H1 (cell line): ENCODE data around the gene TYRO3. TPM values are rescaled to one million over a fixed set of nuclear protein-coding genes. Genes with fewer than 3 reads are reported as not detected.

Experiments
- polyA plus RNA-seq, 7 experiments: library from polyadenylated mRNA; depleted of rRNA in 3 of 7; stranded (reverse) in 5 of 7; unstranded in 2 of 7; fragments of >200 nt in 5 of 7; fragments of 200-250 nt in 2 of 7; gene quantifications; 1 replicate in 5 of 7; 2 replicates in 1 of 7; 4 replicates in 1 of 7; pipeline versions ENCODE4 v1.2.1 to v1.2.3, GENCODE V29; 2011 to 2013; ENCODE audit warnings: missing spikeins in 2 of 7, mixed read lengths in 2 of 7
- total RNA-seq: library from RNA; stranded (reverse); fragmentation: NEBNext Ultra II Directional; extraction: Animal tissue kit (Norgen Biotek cat#: 25700); gene quantifications from 2 replicates; pipeline ENCODE4 v1.2.1, GENCODE V29; 2021

Gene TYRO3
- total and polyA plus RNA-seq, 2 of the 8 experiments (the other 6 are each of a cell fraction or from before 2014, with no cell fraction given): 82.7 to 98.8 TPM

Other genes with a start within 250 kb of the TYRO3 start
- gene OIP5, start 226.6 kb upstream of the TYRO3 start, total RNA-seq: 34.8 and 36.7 TPM in 2 replicates
- 41.7 and 44.5 TPM in 2 replicates for gene OIP5, start 226.6 kb upstream of the TYRO3 start, polyA plus RNA-seq (2011; rRNA removed)
- gene NUSAP1, start 226.3 kb upstream of the TYRO3 start, total RNA-seq: 135 and 144 TPM in 2 replicates
- gene NUSAP1, start 226.3 kb upstream of the TYRO3 start, polyA plus RNA-seq (2011; rRNA removed): 60.8 and 65.0 TPM in 2 replicates
- 15.0 and 16.2 TPM in 2 replicates for gene NDUFAF1, start 156.7 kb upstream of the TYRO3 start, total RNA-seq
- 5.9 and 10.8 TPM in 2 replicates for gene NDUFAF1, start 156.7 kb upstream of the TYRO3 start, polyA plus RNA-seq (2011; rRNA removed)
- 47.7 and 57.8 TPM in 2 replicates for gene RTF1, start 142.1 kb upstream of the TYRO3 start, total RNA-seq
- gene RTF1, start 142.1 kb upstream of the TYRO3 start, polyA plus RNA-seq (2011; rRNA removed): 18.6 and 22.6 TPM in 2 replicates
- gene ITPKA, start 65.3 kb upstream of the TYRO3 start, total RNA-seq: 0.67 and 0.99 TPM in 2 replicates
- gene ITPKA, start 65.3 kb upstream of the TYRO3 start, polyA plus RNA-seq (2011; rRNA removed): 0.25 and 0.39 TPM in 2 replicates
- gene LTK, start 45.4 kb upstream of the TYRO3 start, total RNA-seq: 0.19 and 0.38 TPM in 2 replicates
- 0.05 and 0.06 TPM in 2 replicates for gene LTK, start 45.4 kb upstream of the TYRO3 start, polyA plus RNA-seq (2011; rRNA removed)
- gene RPAP1, start 15.0 kb upstream of the TYRO3 start, total RNA-seq: 84.3 and 86.6 TPM in 2 replicates
- 53.3 and 85.6 TPM in 2 replicates for gene RPAP1, start 15.0 kb upstream of the TYRO3 start, polyA plus RNA-seq (2011; rRNA removed)
- gene MGA, start 101.2 kb downstream of the TYRO3 start, total RNA-seq: 53.2 and 55.7 TPM in 2 replicates
- gene MGA, start 101.2 kb downstream of the TYRO3 start, polyA plus RNA-seq (2011; rRNA removed): 6.1 and 7.6 TPM in 2 replicates
- gene MAPKBP1, start 215.3 kb downstream of the TYRO3 start, total RNA-seq: 10.9 and 11.3 TPM in 2 replicates
- 4.3 and 4.5 TPM in 2 replicates for gene MAPKBP1, start 215.3 kb downstream of the TYRO3 start, polyA plus RNA-seq (2011; rRNA removed)